Measurements from ENCODE around the gene PTPRD.

DNA sequence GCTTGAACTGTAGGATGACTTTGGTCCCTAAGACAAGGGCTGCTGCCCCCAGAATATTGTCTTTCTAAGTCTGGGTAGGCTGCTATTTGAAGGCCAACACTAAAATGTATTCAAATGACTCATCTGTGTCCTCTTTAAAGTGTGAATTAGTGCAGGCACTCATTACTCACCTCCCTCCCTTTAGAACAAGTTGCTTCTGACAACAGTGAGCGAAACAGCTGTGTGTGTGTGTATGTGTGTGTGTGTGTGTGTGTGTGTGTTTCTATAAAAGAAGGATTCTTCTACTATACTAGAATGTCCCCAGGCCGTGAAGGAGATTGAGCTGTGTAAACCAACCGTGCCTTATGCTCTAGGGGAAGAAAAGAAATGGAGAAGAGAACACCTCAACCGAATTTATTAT, 1337.2 kb downstream of the PTPRD start:
- TF ChIP-seq CTCF (conservative IDR thresholded peaks at IDR 0.05; ENCODE audit: low read depth, low read length) = no peak
- no peak for TF ChIP-seq EZH2 (IDR thresholded peaks at IDR 0.05; ENCODE audit: borderline replicate concordance, low read depth, low read length, poor library complexity, severe bottlenecking)
